ENCODE data around the gene ENPP6.

GRCh38 chr4:184193556-184194525 lies 23.8 kb downstream of the ENPP6 start:
- TF ChIP-seq CTCF (IDR thresholded peaks at IDR 0.05; ENCODE audit: low read length), result no peak
- no peak for TF ChIP-seq EZH2 (optimal IDR thresholded peaks at IDR 0.05; ENCODE audit: low read depth, low read length)
